ENCODE results near the gene APOH.

APOH gene

DNA sequence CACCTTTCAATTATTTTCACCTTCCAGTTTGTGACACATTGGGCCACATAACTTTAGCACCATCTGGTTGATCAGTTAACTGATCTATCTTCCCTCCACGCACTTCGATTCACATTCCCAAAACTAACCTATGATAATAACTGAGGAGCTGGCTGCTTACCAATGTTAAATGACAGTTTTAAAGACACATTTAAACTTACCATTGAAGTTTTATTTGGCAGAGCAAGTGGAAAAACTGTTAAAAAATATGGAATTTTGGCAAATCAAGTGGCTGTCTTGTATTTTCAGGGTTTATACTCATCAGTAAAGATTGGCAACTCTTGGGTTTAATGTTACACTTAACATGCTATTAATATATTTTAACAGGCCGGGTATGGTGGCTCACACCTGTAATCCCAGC, 5.4 kb upstream of the APOH start:
- DNase-seq (ENCODE audit: low read depth), result no peak

DNA sequence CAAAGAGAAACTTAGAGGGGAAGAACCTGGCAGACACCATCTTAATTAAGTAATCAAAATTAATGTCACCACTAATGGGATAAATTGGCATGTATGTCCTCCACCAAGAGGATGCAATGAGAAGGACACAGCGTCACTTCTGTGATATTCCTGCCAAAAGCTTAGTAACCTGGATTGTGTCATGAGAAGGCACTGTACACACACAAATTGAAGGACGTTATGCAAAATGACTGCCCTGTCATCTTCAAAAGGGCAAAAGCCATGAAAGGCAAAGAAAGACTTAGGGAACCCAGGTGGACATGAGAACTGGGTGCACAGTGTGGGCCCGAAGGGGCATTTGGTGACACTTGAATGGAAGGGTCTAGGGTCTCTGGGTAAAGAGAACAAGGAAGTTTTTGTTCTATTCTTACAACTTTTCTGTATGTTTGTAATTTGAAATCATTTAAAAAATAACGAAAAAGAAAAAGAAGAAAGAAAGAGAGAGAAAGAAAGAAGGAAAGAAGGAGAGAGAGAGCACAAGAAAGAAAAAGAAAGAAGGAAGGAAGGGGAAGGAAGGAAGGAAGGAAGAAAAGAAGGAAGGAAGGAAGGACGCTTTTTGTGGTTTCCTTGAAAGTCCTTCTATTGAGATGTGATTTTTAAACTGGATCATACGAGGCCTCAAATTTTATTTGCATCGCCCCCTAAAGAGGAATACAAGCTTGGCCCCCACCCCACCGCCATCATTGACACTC, 4.0 kb upstream of the APOH start:
- no peak for DNase-seq (ENCODE audit: low read depth)

DNA sequence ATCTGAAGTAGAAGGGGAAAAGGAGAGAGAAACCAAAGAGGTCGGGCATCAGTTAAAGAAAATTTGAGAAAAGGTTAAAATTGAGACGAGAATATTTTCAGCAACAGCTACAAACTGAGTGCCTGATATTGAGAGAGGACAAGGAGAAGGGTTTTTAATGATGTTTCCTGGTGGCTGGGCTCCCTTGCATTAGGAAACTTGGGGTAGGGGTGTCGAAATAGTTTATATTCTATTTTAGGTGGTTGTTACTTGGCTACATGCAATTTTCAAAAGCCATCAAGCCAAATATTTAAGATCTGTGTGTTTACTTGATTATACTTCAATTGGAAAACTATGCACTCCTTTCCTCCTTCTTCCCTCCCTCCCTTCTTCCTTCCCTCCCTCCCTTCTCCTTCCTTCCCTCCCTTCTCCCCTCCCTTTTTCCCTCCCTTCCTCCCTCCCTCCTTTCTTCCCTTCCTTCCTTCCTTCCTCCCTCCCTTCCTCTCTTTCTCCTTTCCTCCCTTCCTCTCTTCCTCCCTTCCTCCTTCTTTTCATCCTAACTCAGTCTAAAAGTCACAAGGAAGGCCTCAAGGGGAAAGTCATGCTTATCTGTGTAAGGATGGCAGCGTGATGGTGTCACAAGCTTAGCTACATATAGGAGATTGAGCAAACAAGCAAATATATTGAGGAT, 1.8 kb upstream of the APOH start:
- DNase-seq (ENCODE audit: low read depth), result no peak

DNA sequence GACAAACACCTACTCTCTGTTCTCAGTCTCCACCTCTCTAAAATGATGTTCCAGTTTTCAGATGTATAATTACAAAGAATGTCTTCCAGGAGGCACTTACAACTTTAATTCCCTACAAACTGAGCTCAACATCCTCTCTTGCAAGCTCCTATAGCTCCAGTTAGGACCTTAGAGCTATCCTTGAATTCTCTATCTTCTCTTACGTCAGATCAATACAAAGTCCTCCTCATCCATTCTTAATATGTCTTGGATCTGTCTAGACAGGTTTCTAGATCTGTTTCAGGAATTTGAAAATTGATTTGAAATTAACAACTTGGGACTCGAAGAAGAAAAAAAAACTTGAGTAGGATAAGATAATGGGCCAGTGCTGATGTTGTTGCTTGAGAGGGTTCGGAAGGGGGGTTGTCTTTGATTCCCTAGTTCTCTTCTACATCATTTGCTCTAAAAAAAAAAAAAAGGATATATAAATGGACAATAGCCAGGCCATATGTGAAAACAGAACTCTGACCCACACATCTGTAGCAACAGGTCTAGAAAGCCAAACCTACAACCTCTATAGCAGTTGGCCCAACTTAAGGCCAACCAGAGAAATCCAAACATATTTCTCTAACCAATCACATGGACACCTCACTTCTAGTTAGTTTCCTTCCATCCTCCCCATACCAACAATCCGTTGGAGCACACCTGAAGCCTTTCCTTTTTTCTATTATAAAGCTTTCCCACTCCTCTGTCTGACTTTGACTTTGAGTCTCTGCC, 746 bp upstream of the APOH start:
- DNase-seq (ENCODE audit: low read depth), result no peak

DNA sequence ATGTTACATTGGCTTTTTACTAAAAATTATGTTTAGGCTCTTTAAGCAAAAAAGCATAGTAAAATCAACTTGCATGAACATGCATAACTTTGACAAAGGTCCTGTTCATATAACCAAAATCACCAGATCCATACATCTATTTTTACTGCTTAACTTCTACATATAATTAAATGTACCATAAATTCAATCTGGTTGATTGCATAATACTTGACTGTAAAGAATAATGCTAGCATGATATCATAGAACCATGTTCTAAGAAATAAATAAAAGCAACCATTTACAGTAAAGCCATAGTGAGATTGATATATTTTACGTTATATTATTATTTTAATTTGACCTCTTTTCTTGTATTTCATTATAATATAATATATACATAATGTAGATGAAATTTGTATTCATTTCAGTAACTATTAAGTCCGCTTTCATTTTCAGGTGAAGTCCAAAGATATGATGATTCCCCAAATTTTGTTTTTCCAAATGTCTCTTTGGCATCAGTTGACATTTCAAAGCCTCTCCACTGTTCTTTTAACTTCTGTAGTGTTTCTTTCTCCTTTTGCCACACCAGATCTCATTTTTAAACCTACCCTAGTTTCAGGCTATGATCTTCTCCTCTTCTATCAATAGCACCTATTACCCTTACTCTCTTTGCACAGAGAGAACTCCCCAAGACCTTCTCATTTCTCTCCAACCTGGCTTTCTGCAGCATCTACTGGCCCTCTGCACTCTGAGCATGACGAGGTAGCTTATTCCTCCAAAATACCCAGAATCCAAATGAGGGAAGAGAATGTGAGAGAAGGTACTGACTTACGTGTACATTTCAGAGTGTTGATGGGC, 1.8 kb downstream of the APOH start:
- DNase-seq (ENCODE audit: low read depth), result no peak

DNA sequence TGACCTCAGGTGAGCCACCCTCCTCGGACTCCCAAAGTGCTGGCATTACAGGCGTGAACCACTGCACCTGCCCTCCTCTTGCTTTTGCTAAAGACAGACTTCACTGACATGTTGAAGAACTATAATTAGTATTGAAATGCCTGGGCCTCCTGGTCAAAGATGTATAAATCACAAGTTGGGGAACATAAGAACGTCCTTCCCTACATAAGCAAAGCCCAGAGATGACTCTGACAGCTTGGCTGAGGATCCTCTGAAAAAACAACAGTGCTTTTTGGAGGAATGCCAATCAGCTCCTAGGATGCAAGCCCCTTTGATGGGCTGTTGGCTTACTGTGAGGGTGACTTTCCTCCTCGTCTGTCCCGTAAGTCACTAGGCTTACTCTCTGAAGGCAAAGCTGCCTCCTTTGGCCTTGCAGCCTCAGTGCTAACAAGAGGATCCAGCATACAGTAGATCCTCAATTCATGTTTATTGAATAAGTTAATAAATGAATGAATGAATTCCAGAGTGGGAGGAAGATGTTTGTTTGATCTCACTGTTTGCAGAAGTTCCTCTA, 6.3 kb downstream of the APOH start:
- DNase-seq (ENCODE audit: low read depth), result no peak

DNA sequence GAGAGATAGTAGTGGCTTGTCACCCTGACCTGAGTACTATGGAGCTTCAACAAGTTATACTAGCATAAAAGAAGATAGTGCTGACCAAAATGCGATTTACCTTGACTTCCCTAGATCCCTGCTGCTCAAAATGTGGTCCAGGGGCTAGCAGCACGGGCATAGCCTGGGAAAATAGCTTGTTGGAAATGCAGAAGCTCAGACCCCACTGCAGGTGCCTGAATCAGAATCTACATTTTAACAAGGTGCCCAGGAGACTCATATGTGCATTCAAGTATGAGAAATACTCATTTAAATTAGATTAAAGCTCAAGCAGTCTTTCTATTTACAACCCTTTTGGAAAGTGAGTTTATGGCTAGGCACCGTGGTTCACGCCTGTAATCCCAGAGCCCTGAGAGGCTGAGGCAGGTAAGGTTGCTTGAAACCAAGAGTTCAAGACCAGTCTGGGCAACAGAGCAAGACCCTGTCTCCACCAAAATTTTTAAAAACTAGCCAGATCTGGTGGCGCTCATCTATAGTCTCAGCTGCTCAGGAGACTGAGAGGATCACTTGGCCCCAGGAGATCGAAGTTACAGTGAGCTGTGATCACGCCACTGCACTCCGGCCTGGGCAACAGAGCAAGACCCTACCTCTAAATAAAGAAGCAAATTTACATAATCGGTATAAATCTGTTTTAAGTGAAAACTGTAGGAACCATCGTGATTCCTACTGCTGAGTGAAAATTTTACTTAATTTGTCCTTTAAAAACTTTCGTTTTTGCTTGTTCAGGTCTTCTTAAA, 7.3 kb downstream of the APOH start:
- DNase-seq (ENCODE audit: low read depth), result no peak

DNA sequence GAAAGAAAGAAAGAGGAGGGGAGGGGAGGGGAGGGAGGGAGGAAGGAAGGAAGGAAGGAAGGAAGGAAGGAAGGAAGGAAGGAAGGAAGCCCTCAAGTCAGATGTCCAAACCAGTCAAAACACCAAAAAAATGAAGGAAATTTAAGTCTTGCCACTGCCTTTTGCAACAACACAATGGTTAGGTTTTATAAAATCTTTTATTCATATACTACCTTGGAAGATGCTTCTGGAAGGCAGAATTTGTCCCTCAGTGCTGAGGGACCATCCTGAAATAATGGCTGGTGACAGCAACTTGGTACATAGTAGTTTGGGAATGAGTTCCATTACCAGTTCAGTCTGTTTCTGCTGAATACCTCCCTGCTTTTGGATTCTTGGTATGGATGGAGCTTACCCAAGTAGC, 7.9 kb downstream of the APOH start:
- DNase-seq (ENCODE audit: low read depth), result no peak

DNA sequence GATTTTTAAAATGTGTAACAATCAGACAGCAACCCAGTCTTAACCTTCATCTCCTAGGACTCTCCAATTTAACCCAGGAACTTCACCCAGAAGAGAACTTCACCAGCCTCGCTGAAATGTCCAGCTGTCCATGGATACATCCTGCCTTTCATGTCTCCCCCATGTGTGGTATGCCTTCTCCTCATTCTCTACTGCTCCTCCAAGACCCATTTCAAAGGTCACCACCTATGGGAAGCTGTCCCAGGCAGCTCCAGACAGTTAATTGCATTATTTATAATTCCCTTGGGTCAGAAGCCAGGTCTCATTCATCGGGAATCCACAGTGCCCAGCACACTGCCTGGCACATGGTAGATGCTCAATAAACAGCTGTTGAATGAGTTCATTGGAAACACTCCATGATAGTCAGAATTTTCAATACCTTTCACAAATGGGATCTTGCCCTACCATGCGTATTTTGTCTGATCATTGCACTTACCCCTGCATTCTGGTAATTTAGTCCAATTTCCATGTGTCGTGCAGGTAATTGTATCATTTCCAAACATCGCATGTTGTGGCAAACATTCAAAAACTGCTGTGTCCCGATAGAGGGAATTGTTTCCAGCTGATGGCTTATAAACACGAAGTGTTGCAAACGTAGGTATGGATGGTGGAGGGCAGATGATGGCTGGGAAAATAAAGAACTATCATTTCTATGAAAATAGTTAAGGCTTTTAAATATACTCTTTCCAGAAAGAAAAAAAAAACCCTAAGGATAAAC, 9.0 kb downstream of the APOH start:
- DNase-seq (ENCODE audit: low read depth), result no peak

DNA sequence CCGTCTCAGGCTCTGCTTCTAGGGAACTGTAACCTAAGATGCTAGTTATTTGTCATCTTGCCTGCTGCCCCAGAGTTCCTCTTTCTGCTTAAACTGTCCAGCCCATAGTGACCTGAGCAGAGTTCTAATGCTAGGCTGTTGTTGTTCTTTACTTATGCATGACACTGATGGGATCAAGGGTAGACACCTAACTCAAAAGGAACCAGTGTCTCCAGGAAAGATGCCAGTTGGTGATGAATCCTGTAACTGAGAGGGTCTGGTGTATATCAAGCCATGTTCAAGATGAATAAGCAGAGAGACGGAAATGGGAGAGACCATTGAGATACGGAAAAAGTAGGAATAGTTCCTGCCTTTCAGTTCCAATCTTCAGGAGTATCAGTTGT, 13.7 kb downstream of the APOH start:
- DNase-seq (ENCODE audit: low read depth), result no peak

DNA sequence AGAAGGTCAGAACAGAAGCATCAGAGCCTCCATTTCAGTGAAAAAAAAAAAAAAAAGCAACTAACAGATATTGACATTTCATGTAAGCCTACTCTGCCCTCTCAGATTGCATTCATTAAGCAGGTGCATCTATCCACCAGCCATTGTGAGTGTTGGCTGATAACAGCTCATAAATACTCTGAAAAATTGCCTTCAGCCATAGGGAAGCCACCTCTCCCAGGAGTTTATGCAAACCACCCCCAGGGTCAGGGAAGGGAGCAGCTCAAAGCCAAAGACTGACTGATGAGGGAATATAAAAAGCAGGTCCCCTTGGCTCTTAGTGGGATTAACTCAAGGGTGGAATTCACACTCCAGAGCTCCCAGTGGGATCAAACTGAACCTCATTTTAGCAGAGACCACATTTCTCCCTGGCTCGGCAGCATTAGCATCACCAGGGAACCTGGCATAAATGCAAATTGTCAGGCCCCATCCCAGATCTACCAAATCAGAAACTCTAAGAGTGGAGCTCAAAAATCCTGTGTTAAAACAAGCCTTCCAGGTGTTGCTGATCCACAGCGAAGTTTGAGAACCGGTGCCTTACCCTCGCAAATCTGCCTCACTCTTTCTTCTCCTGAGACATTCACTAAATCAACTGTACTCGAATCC, 14.2 kb downstream of the APOH start:
- DNase-seq (ENCODE audit: low read depth), result no peak

DNA sequence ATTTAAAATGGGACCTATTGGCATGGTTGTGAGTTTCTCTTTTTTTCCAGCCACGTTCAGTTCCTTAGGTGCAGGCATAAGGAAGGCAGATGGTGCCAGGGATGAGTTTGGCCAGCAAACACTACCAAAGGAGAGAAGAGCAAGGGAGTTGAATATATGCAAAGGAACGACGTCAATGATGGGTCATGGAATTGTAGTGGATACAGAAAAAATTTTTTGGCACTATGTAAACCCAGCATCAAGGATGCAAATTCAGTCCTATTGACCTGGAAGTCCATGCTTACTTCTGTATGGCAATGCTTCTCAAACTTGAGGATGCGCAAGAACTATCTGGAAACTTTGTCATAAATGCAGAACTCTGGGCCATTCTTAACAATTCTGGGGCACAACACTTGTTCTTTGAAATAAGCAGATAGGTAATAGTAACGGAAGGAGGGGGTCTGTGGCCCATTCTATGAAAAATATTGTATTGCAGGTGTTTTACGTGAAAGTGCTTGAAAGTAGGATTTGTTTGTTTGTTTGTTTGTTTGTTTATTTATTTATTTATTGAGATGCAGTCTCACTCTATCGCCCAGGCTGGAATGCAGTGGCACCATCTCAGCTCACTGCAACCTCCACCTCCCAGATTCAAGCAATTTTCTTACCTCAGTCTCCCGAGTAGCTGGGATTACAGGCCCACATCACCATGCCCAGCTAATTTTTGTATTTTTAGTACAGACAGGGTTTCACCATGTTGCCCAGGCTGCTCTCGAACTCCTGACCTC, 18.0 kb downstream of the APOH start:
- no peak for DNase-seq (ENCODE audit: low read depth)

DNA sequence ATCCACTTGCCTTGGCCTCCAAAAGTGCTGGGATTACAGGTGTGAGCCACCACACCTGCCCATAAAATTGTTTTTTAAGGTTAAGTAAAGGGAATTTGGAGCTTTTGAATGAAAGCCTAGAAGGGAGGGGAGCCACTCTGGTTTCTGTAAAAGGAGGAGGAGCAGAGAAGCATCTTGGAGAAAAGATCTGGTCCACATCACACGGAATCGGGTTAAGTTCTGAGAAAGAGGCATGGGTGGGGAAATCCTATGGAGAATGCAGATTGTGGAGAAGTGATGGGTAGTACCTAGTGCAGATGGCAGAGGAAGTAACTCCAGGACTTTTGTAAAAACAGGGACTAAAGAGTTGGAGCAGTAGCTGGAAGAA, 19.0 kb downstream of the APOH start:
- DNase-seq (ENCODE audit: low read depth), result no peak

DNA sequence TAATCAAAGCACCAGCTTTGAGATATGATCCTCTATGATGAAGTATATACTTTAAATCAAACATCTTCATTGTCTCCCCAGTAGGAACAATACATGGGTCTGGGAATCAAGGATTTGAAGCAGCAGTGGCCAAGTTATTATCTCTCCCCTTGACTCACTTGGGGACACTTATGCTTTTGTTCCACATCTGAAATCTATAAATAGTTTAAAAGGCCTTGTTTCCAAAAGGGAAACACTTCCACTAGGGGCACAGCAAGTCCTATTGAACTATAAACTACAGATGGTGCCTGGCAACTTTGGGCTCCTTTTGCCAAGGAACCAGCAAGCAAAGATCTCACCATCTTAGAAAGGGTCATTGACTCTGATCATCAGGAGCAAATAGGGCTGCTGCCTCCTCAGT, 21.3 kb downstream of the APOH start:
- DNase-seq (ENCODE audit: low read depth), result no peak

DNA sequence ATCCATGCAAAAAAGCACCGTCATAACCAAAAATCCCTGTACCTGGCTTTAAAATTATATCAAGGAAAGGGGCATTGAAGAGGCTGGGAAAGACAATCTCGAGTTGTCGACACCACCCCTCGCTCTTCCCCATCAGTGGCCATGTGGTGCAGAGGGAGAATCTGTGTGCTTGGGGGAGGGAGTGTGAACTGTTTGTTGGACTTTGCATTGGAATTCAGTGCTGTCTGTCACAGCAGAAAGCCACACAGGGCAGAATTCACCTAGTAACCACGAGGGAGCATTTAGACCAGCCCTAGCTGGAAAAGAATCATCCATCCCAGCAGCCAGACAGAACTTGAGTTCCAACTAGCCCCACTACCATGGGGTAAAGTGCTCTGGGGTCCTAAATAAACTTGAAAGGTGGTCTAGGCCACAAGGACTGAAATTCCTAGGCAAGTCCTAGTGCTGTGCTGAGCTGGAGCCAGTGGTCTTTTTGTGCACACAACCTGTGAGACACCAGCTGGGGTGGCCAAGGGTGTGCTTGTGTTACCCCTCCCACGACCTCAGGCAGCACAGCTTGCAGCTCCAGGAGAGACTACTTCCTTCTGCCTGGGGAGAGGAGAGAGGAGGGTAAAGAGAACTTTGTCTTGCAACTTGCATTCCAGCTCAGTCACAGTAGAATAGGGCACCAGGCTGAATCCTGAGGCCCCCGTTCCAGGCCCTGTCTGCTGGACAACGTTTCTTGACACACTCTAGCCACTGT, 25.8 kb downstream of the APOH start:
- DNase-seq (ENCODE audit: low read depth), result no peak

DNA sequence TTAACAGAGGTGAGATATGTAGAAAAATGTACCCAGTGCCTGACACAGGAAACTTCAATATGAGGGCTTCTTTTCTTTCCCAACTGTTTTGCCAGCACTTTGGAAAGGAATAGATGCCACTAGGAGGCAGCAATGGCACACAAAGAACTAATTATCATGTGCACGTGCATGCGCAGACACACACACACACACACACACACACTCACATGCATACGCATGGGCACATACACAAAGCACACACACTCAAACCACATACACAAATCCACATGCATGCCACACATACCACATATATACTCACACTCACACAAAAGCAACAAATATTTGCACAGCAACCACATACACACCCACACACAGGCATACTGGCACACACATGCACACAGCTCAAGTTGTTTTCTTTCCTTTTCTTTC, 28.5 kb downstream of the APOH start:
- peak; percentile 15 for DNase-seq (ENCODE audit: low read depth)

DNA sequence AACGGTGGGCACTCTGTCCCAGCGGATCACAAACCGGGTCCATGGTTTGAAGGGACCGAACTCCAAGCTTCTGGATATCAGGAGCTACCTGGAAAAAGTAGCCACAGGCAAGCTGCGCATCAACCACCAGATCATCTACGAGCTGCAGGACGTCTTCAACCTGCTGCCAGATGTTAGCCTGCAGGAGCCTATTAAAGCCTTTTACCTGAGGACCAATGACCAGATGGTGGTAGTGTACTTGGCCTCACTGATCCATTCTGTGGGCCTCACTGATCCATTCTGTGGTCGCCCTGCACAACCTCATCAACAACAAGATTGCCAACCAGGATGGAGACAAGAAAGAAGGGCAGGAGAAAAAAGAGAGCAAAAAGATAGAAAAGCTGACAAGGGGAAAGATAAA, 31.0 kb downstream of the APOH start:
- no peak for DNase-seq (ENCODE audit: low read depth)

DNA sequence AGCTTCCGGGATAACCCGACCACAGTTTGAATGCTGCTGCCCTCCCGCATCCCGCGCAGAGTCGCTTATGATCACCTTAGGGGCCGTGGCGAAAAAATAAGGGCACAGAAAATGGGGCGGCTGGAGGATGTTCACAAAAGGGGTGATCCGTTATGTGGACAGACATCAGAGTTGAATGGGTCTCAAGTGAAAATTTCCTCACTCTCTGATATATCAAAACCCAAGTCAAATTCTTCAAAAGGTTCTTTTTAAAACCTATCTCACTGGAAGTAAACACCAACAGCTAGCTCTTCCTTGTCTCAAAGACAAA, 36.9 kb downstream of the APOH start:
- DNase-seq (ENCODE audit: low read depth), result no peak

Measured in T-helper 22 cell (primary cell).